ENCODE data around the gene PAQR5. TPM values are rescaled to one million over a fixed set of nuclear protein-coding genes. Genes with fewer than 3 reads are reported as not detected.
A peak's percentile ranks its signal among the peaks of the same experiment; 100 is the strongest.

The PAQR5 gene
- total RNA-seq, 2 donors from 2014 or later: 6.5 to 11.5 TPM

DNA sequence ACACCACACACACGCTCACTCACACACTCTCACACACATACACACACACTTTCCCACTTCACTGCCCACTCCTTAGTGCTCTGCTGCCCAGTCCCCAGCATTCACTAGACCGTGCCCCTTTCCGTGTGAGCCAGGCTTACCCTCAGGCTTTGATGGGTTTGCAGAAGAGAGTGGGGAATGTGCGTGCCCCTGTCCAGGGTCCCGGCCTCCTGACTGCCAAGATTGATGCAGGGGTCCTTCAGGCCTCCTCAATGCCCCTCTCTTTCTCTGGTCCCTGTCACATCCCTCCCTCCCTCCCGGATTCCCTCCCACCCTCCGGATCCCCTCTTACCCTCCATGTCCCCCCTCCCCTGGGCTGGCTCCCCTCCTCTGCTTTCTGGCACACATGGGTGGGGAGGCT is 87.6 kb downstream of the PAQR5 start:
- WGBS, 2 donors: 87 to 88% methylated on average over 5 to 7 of the region's 7 CpGs
- H3K36me3 ChIP-seq (replicated peaks in 1 of 2; ENCODE audit: insufficient read depth in 1 of 2, low read depth in 2 of 2): no peaks in the 10 kb centered on the region
- no peak for DNase-seq
- intact Hi-C loops (cut with DNase I): no loop called here
- no peaks in the 10 kb centered on the region for H3K27me3 ChIP-seq
- no peak overlapping the region for H3K27ac ChIP-seq
- no peaks in the 10 kb centered on the region for H3K9me3 ChIP-seq
- H3K4me1 ChIP-seq: peaks cover 16% of the 10 kb centered on the region
- ATAC-seq: no peak
- no peak overlapping the region for H3K4me3 ChIP-seq
- TF ChIP-seq POLR2A (IDR thresholded peaks at IDR 0.05): no peak
- TF ChIP-seq, protein P1, sequence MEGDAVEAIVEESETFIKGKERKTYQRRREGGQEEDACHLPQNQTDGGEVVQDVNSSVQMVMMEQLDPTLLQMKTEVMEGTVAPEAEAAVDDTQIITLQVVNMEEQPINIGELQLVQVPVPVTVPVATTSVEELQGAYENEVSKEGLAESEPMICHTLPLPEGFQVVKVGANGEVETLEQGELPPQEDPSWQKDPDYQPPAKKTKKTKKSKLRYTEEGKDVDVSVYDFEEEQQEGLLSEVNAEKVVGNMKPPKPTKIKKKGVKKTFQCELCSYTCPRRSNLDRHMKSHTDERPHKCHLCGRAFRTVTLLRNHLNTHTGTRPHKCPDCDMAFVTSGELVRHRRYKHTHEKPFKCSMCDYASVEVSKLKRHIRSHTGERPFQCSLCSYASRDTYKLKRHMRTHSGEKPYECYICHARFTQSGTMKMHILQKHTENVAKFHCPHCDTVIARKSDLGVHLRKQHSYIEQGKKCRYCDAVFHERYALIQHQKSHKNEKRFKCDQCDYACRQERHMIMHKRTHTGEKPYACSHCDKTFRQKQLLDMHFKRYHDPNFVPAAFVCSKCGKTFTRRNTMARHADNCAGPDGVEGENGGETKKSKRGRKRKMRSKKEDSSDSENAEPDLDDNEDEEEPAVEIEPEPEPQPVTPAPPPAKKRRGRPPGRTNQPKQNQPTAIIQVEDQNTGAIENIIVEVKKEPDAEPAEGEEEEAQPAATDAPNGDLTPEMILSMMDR (IDR thresholded peaks at IDR 0.05): no peak

DNA sequence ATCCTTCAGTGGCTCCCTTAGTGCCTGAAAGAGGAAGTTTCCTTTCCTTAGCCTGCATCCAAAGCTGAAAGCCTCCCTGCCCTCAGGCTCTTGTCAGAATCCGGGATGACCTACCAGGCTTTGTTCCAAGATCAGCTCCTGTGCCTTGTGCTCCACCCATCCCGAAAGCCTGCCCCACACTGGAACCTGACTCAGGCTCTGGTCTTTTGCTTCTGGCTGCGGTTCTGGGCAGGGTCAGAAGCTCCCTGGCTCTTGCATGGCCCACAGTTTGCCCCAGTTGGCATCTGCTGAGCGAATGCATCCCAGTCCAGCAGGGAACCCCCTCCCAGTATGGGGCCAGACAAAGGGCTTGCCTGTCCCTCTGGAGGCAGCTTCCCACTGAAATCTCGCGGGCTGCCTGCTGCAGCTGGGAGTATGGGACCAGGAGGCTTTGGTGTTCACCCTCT is 89.6 kb downstream of the PAQR5 start:
- TF ChIP-seq POLR2A (IDR thresholded peaks at IDR 0.05): no peak
- TF ChIP-seq, protein P1 (IDR thresholded peaks at IDR 0.05): no peak
- H3K36me3 ChIP-seq (replicated peaks in 1 of 2; ENCODE audit: insufficient read depth in 1 of 2, low read depth in 2 of 2): no peaks in the 10 kb centered on the region
- H3K27ac ChIP-seq: no peak overlapping the region
- H3K4me1 ChIP-seq: peaks cover 19% of the 10 kb centered on the region
- H3K4me3 ChIP-seq: no peak overlapping the region
- intact Hi-C loops (cut with DNase I): no loop called here
- DNase-seq: no peak
- no peak for ATAC-seq
- WGBS, 2 donors: 61 to 82% methylated on average over 3 to 6 of the region's 6 CpGs
- no peaks in the 10 kb centered on the region for H3K27me3 ChIP-seq
- no peaks in the 10 kb centered on the region for H3K9me3 ChIP-seq

DNA sequence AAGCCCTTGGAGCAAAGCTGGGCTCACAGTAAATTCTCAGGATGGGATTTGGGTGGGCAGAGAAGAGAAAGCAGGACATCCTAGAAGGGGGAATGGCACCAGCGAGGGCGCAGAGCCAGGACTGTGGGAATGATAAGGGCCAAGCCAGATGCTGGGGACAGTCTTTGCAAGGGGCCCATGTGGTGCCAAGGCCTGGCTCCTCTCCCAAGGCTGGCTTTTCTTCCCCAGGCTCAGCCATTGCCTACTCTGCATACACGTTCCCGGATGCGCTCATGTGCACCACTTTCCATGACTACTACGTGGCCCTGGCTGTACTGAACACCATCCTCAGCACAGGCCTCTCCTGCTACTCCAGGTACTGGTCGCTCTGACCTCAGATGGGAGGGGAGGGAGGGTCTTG is 90.7 kb downstream of the PAQR5 start:
- H3K27me3 ChIP-seq: no peaks in the 10 kb centered on the region
- DNase-seq (peak; percentile 58 to 83 (median 71)), ATAC-seq (peak; percentile 54)
- 37 to 43% methylated on average over 7 of the region's 7 CpGs for WGBS, 2 donors
- H3K9me3 ChIP-seq: no peaks in the 10 kb centered on the region
- no peaks in the 10 kb centered on the region for H3K36me3 ChIP-seq (replicated peaks in 1 of 2; ENCODE audit: insufficient read depth in 1 of 2, low read depth in 2 of 2)
- TF ChIP-seq POLR2A (IDR thresholded peaks at IDR 0.05): no peak
- TF ChIP-seq, protein P1 (IDR thresholded peaks at IDR 0.05): no peak
- intact Hi-C loops (cut with DNase I): no loop called here
- H3K4me1 ChIP-seq: peaks cover 20% of the 10 kb centered on the region
- H3K27ac ChIP-seq: peak overlapping the region in 1 of 4 donors; percentile 24
- no peak overlapping the region for H3K4me3 ChIP-seq

GRCh38 chr15:69390575-69390974 is 91.9 kb downstream of the PAQR5 start:
- Histone ChIP-seq H3K36me3 (replicated peaks in 1 of 2; ENCODE audit: insufficient read depth in 1 of 2, low read depth in 2 of 2) (no peaks in the 10 kb centered on the region), H3K9me3 (no peaks in the 10 kb centered on the region), H3K4me3 (no peak overlapping the region), H3K27ac (peak overlapping the region in 3 of 4 donors; percentile 30 to 67 (median 58)), H3K27me3 (no peaks in the 10 kb centered on the region), H3K4me1 (peaks cover 27% of the 10 kb centered on the region)
- no peak for DNase-seq
- intact Hi-C loops (cut with DNase I): loop anchor here (10.0 kb wide), 1 partner anchor 226 kb away; the partner anchor contains the start of gene GLCE
- ATAC-seq: no peak
- TF ChIP-seq POLR2A (IDR thresholded peaks at IDR 0.05): no peak
- TF ChIP-seq, protein P1 (IDR thresholded peaks at IDR 0.05): no peak
- WGBS, 2 donors: 92 to 93% methylated on average over 2 of the region's 2 CpGs

All from body of pancreas (tissue), 4 donors.